GM12878 (cell line): ENCODE results near the gene NDE1. TPM values are rescaled to one million over a fixed set of nuclear protein-coding genes. Genes with fewer than 3 reads are reported as not detected.
"Not testable (repeated sequence)": the region's sequence is repeated elsewhere in the genome, so short reads cannot be mapped to it uniquely, and the experiment has no call there.

Source experiments
- ATAC-seq: fragments of 200-7000 bp; cut with Tn5 transposase; 3 replicates; pipeline ENCODE4 v1.9.1; 2020; ENCODE audit warnings: mild to moderate bottlenecking, moderate library complexity
- BruUV-seq: library from RNA; stranded (reverse); fragments of 400-500 nt; replicated peaks from 2 replicates; lab custom pipeline; 2021; lab: Mats Ljungman, UMichigan
- CTCF ChIA-PET: fragments of 300-600 bp; sonication (Branson Sonifier 250); formaldehyde crosslinking; extraction: SDS; loops from one replicate; lab custom pipeline; 2021; ENCODE audit warnings: inconsistent platforms; lab: Yijun Ruan, JAX
- POLR2A ChIA-PET: fragments of 350-600 bp; formaldehyde crosslinking; extraction: SDS; loops from one replicate; lab custom pipeline; 2021; ENCODE audit warnings: inconsistent platforms; lab: Charles Lee
- RAD21 ChIA-PET: fragments of 300-600 bp; sonication (Branson Sonifier 250); formaldehyde crosslinking; loops from one replicate; lab custom pipeline; 2023; ENCODE audit warnings: antibody characterized with exemption; ENCODE audit not compliant: unreplicated experiment; lab: Charles Lee
- SMC1A ChIA-PET: fragments of 300-600 bp; sonication (Branson Sonifier 250); formaldehyde crosslinking; loops from one replicate; lab custom pipeline; 2023; ENCODE audit not compliant: unreplicated experiment, uncharacterized antibody; lab: Charles Lee
- DNase-seq: peaks from one replicate; pipeline ENCODE4 v3.0.0-alpha.2; 2011; ENCODE audit warnings: low read depth, low spot score
- FAIRE-seq: peaks from 3 replicates; lab custom pipeline; 2011; peaks lifted over from hg19 to GRCh38; lab: Jason Lieb, UNC
- H2AFZ ChIP-seq: 2 replicates; pipeline ENCODE4 v1.6.0; 2011; ENCODE audit warnings: low read depth, low read length, control low read depth; ENCODE audit not compliant: control insufficient read depth
- H3K27ac ChIP-seq: 2 replicates; pipeline ENCODE4 v1.5.1; 2011; ENCODE audit warnings: control low read depth; ENCODE audit not compliant: control insufficient read depth, insufficient read depth
- H3K27me3 ChIP-seq, 2 experiments: replicated peaks in 1 of 2; 2 replicates each; pipeline versions ENCODE4 v1.6.0 to v1.6.1; 2011; ENCODE audit warnings: low read length in 1 of 2; ENCODE audit not compliant: control insufficient read depth in 2 of 2, insufficient read depth in 2 of 2
- H3K36me3 ChIP-seq, 2 experiments: 2 replicates each; pipeline ENCODE4 v1.5.1; 2011; ENCODE audit warnings: low read length in 1 of 2; ENCODE audit not compliant: control insufficient read depth in 2 of 2, insufficient read depth in 2 of 2
- H3K4me1 ChIP-seq: 2 replicates; pipeline ENCODE4 v1.6.1; 2011; ENCODE audit warnings: mild to moderate bottlenecking, low read length, moderate library complexity, mixed read lengths; ENCODE audit not compliant: control insufficient read depth, insufficient read depth
- H3K4me2 ChIP-seq: 2 replicates; pipeline ENCODE4 v1.6.0; 2011; ENCODE audit warnings: control low read depth; ENCODE audit not compliant: control insufficient read depth, insufficient read depth
- H3K4me3 ChIP-seq: fragments of 200-600 bp; sonication (generic); 2 replicates; pipeline ENCODE4 v1.5.1; 2016
- H3K79me2 ChIP-seq: 2 replicates; pipeline ENCODE4 v1.6.0; 2011; ENCODE audit warnings: low read length; ENCODE audit not compliant: control insufficient read depth, insufficient read depth
- H3K9ac ChIP-seq: 2 replicates; pipeline ENCODE4 v1.8.0; 2011; ENCODE audit warnings: low read length, control low read depth, mixed read lengths; ENCODE audit not compliant: control insufficient read depth, insufficient read depth
- H3K9me3 ChIP-seq: replicated peaks from 3 replicates; pipeline ENCODE4 v1.5.1; 2011; ENCODE audit warnings: mild to moderate bottlenecking, low read length; ENCODE audit not compliant: control insufficient read depth, insufficient read depth
- H4K20me1 ChIP-seq: 2 replicates; pipeline ENCODE4 v1.6.0; 2011; ENCODE audit not compliant: control insufficient read depth, insufficient read depth
- CREM ChIP-seq: IDR thresholded peaks from 2 replicates; pipeline ENCODE4 v1.6.1; 2014; ENCODE audit warnings: antibody characterized with exemption, low read depth
- HDAC2 ChIP-seq: fragments of 200-600 bp; sonication (generic); IDR thresholded peaks from 2 replicates; pipeline ENCODE4 v1.6.1; 2017
- KAT2A ChIP-seq: conservative IDR thresholded peaks from 2 replicates; pipeline ENCODE4 v1.6.1; 2011; ENCODE audit warnings: low read depth, low read length; ENCODE audit not compliant: control insufficient read depth
- POLR2A ChIP-seq: IDR thresholded peaks from 2 replicates; pipeline ENCODE4 v1.6.1; 2011; ENCODE audit warnings: low read depth, mild to moderate bottlenecking, low read length
- RAD51 ChIP-seq: fragments of 450-650 bp; IDR thresholded peaks from 2 replicates; pipeline ENCODE4 v1.6.1; 2016; ENCODE audit warnings: moderate library complexity, mild to moderate bottlenecking, inconsistent platforms
- SIN3A ChIP-seq: IDR thresholded peaks from 2 replicates; pipeline ENCODE4 v1.6.1; 2012; ENCODE audit warnings: low read depth, low read length, improper control_type of control experiment
- SREBF2 ChIP-seq: IDR thresholded peaks from 2 replicates; pipeline ENCODE4 v1.6.1; 2012; ENCODE audit warnings: mild to moderate bottlenecking, low read length
- ZSCAN29 ChIP-seq: fragments of 450-650 bp; IDR thresholded peaks from 2 replicates; pipeline ENCODE4 v1.6.1; 2017; ENCODE audit warnings: mild to moderate bottlenecking, moderate library complexity
- WGBS: methylation state at CpG from one replicate; pipeline ENCODE4 v1.1.6; 2016; ENCODE audit warnings: low lambda C conversion rate; ENCODE audit not compliant: insufficient replicate concordance, insufficient coverage; ENCODE audit errors: missing lambda C conversion rate; 5-methylcytosine and 5-hydroxymethylcytosine counted together
- in situ Hi-C: fragments of 300-500 bp; cut with MboI; formaldehyde crosslinking; loops from 9 replicates; pipeline ENCODE4 v1.14.3; 2018; ENCODE audit warnings: mixed read lengths
- intact Hi-C: fragments of 100-400 bp; cut with micrococcal nuclease; formaldehyde crosslinking; loops from one replicate; pipeline ENCODE4 v1.14.2; 2022; ENCODE audit not compliant: unreplicated experiment
- polyA plus RNA-seq, 11 experiments: library from polyadenylated mRNA; depleted of rRNA in 4 of 11; unstranded in 6 of 11; stranded (reverse) in 5 of 11; fragments of >200 nt; fragmentation: Nextera tagmentation in 4 of 11; fragmentation: Illumina TruSeq in 1 of 11; extraction: Ambion mirVana in 4 of 11; extraction: Trizol in 1 of 11; gene quantifications; 1 replicate in 1 of 11; 2 replicates in 10 of 11; pipeline versions ENCODE4 v1.2.1 to v1.2.3, GENCODE V29; 2011 to 2016; ENCODE audit warnings: inconsistent platforms in 2 of 11, missing spikeins in 2 of 11, low read depth in 1 of 11
- total RNA-seq, 4 experiments: library from RNA; depleted of rRNA in 3 of 4; stranded (reverse); fragments of >200 nt in 3 of 4; fragmentation: Illumina TruSeq in 1 of 4; extraction: Trizol in 1 of 4; gene quantifications; 2 replicates each; pipeline versions ENCODE4 v1.2.1 to v1.2.3, GENCODE V29; 2013 to 2021
- TF ChIP-seq, protein P1 (sequence below): IDR thresholded peaks from 2 replicates; pipeline ENCODE4 v1.6.1; 2011; ENCODE audit warnings: borderline replicate concordance, low read depth, mild to moderate bottlenecking, moderate library complexity, low read length; ENCODE audit not compliant: insufficient read depth, poor library complexity, severe bottlenecking

NDE1 gene
- total and polyA plus RNA-seq, 10 of the 15 experiments (the other 5 are each of a cell fraction or from before 2014, with no cell fraction given), result 5.7 to 148 (median 87.8) TPM

DNA sequence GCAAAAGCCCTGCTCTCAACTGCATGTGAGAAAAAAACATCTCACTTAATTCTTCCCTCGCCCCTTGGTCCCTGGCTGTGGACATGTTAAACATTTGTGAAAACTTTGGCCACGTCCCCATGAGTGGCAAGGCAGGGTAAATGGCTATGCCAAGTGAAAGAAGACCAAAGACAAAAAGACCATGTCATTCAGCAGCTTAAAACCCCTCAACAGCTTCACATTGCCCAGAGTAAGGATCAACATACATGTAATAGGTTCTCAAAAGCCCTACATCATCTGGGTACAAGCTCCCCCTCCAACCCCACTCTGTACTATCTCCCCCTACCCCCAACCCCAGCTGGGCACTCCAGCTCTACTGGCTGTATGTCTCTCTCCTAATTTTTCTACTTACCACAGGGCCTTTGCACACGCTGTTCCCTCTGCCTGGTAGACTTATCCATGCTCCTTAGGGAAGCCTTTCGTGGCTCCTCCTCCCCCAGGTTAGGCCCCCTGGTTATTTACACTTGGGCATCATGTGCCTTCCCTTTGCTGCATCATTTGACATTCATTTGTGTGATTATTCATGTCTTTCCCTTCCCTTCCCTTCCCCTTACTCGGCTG is 75.7 kb downstream of the NDE1 start (continued):
- TF ChIP-seq SIN3A (no peak), RAD51 (no peak), KAT2A (no peak), HDAC2 (no peak)
- TF ChIP-seq, protein P1, sequence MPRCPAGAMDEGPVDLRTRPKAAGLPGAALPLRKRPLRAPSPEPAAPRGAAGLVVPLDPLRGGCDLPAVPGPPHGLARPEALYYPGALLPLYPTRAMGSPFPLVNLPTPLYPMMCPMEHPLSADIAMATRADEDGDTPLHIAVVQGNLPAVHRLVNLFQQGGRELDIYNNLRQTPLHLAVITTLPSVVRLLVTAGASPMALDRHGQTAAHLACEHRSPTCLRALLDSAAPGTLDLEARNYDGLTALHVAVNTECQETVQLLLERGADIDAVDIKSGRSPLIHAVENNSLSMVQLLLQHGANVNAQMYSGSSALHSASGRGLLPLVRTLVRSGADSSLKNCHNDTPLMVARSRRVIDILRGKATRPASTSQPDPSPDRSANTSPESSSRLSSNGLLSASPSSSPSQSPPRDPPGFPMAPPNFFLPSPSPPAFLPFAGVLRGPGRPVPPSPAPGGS, result no peak

DNA sequence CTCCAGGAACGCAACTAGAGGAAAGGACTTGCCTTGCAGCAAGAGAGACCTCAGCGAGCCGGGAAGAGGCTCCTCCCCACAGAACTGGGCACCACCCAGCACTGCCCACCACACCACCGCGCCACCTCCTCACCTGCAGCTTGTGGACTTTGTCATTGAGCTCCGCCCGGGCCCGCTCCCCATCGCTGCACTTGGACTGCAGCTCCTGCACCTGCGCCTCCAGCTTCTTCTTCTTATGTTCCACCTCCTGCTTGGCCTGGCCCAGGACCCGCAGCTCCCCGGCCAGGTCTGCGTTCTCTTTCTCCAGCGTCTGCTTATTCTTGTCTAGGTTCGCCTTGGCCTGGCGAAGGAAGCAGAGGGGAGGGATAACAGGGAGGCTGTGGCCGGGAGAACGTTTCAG is 76.7 kb downstream of the NDE1 start:
- Histone ChIP-seq H3K4me2 (no peak overlapping the region), H3K36me3 (peaks cover 0 to 7% of the 10 kb centered on the region in 2 experiments; a peak in 3 of 4 replicates), H3K79me2 (no peaks in the 10 kb centered on the region), H2AFZ (no peak overlapping the region), H3K27ac (no peak overlapping the region), H3K27me3 (no peaks in the 10 kb centered on the region), H4K20me1 (no peaks in the 10 kb centered on the region), H3K9ac (no peak overlapping the region), H3K4me3 (no peak overlapping the region), H3K9me3 (no peaks in the 10 kb centered on the region), H3K4me1 (no peaks in the 10 kb centered on the region)
- BruUV-seq, result no TSS peak
- intact Hi-C loops (no loop called here), in situ Hi-C loops (no loop called here)
- WGBS, result 95% methylated on average over 18 of the region's 18 CpGs
- ChIA-PET RAD21 (no interaction called here), POLR2A (no interaction called here), SMC1A (no interaction called here), CTCF (no interaction called here)
- DNase-seq (no peak), FAIRE-seq (no peak), ATAC-seq (no peak)
- peak; percentile 38; the same call in 1 of the 2 replicates for TF ChIP-seq POLR2A
- no peak for TF ChIP-seq ZSCAN29
- TF ChIP-seq SREBF2, result no peak
- no peak for TF ChIP-seq CREM

- H3K27ac ChIP-seq, H3K4me2 ChIP-seq, H3K9me3 ChIP-seq, DNase-seq, RAD21 ChIA-PET, H3K79me2 ChIP-seq, H3K27me3 ChIP-seq, in situ Hi-C loops, H3K4me1 ChIP-seq, H2AFZ ChIP-seq, BruUV-seq, ATAC-seq, CTCF ChIA-PET, intact Hi-C loops, H4K20me1 ChIP-seq, H3K9ac ChIP-seq, H3K36me3 ChIP-seq, FAIRE-seq, H3K4me3 ChIP-seq: not testable (repeated sequence)
- SMC1A ChIA-PET, result interaction anchor here (1.5 kb wide), 1 partner anchor 28 kb away, joined by 5 read pairs; no protein-coding TSS in a partner anchor
- POLR2A ChIA-PET, result interaction anchor here (0.6 to 0.9 kb wide), 2 partner anchors 57 to 149 kb away, joined by 3 to 4 read pairs; no protein-coding TSS in a partner anchor
- 100% methylated on average over 5 of the region's 5 CpGs for WGBS
Measured at GRCh38 chr16:15727697-15728096, 77.7 kb downstream of the NDE1 start.
